GM13977 (cell line): ENCODE measurements around the gene NFIA.

Experiments used
- DNase-seq: peaks from one replicate; pipeline ENCODE4 v3.0.0; 2012; ENCODE audit warnings: low spot score
- in situ Hi-C: fragments of 300-500 bp; cut with MboI; formaldehyde crosslinking; loops from one replicate; pipeline ENCODE4 v1.12.0; 2022; ENCODE audit warnings: low sequenced_read_pairs, low pct_unique_long_range_greater_than_20kb, mixed read lengths, inconsistent platforms; ENCODE audit not compliant: unreplicated experiment
- TF ChIP-seq, protein P1 (sequence below): IDR thresholded peaks from 2 replicates; pipeline ENCODE4 v1.5.1; 2012; ENCODE audit warnings: mild to moderate bottlenecking, control low read depth; ENCODE audit not compliant: insufficient read depth; ENCODE audit errors: extremely low read depth, missing control alignments

The NFIA gene

GRCh38 chr1:61406467-61406866 is 324.1 kb downstream of the NFIA start:
- no peak for DNase-seq
- in situ Hi-C loops, result no loop called here
- TF ChIP-seq, protein P1, sequence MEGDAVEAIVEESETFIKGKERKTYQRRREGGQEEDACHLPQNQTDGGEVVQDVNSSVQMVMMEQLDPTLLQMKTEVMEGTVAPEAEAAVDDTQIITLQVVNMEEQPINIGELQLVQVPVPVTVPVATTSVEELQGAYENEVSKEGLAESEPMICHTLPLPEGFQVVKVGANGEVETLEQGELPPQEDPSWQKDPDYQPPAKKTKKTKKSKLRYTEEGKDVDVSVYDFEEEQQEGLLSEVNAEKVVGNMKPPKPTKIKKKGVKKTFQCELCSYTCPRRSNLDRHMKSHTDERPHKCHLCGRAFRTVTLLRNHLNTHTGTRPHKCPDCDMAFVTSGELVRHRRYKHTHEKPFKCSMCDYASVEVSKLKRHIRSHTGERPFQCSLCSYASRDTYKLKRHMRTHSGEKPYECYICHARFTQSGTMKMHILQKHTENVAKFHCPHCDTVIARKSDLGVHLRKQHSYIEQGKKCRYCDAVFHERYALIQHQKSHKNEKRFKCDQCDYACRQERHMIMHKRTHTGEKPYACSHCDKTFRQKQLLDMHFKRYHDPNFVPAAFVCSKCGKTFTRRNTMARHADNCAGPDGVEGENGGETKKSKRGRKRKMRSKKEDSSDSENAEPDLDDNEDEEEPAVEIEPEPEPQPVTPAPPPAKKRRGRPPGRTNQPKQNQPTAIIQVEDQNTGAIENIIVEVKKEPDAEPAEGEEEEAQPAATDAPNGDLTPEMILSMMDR, result no peak

- in situ Hi-C loops, result no loop called here
- DNase-seq, result no peak
- TF ChIP-seq, protein P1, result no peak
Observed at GRCh38 chr1:61412601-61413000, 330.2 kb downstream of the NFIA start.

DNA sequence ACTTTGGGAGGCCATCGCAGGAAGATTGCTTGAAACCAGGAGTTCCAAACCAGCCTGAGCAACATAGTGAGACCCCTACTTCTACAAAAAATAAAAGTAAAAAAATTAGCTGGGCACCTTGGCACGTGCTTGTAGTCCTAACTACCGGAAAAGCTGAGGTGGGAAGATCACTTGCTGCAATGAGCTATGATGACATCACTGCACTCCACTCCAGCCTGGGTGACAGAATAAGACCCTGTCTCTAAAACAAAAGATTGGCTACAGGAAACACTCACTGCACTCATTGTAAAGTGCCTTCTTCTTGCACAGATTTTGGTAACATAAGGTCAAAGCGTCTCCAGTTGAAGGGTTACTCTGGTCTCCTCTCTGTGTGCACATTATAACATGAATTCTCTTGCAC is 336.8 kb downstream of the NFIA start:
- TF ChIP-seq, protein P1, result no peak
- DNase-seq, result no peak
- in situ Hi-C loops, result no loop called here

- TF ChIP-seq, protein P1, result no peak
- in situ Hi-C loops, result no loop called here
Observed at GRCh38 chr1:61419657-61420056, 337.3 kb downstream of the NFIA start.

DNA sequence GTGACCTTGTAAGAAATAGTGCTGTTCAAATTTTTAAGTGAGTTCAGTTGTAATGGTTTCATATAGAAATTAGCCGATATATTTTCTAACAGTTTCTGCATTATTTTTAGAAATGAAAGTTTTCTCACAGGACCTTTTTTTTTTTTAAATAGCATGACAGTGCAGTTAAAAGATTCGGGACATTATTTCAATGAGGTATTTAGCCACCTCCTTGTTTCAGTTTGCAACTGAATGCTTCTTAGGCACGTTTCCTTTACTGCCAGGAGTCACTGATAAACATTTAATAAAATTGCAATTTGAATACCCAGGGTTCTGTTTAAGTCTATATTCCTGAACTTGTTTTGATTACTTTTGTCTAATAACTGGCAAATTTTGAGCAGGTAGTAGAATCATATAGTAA is 337.9 kb downstream of the NFIA start:
- in situ Hi-C loops, result no loop called here
- TF ChIP-seq, protein P1, result no peak
- no peak for DNase-seq

More at GRCh38 chr1:61419657-61420056, 337.3 kb downstream of the NFIA start:
- no peak for DNase-seq

GRCh38 chr1:61420909-61421835 is 338.8 kb downstream of the NFIA start:
- in situ Hi-C loops, result no loop called here
- DNase-seq, result no peak
- TF ChIP-seq, protein P1, result no peak
